ENCODE data around the gene CNOT2.

The CNOT2 gene

GRCh38 chr12:70243510-70244371 is 508 bp downstream of the CNOT2 start:
- Histone ChIP-seq H3K9me3 (ENCODE audit: low read length) (no peaks in the 10 kb centered on the region), H3K4me1 (ENCODE audit: insufficient read depth, low read length) (peaks cover 25% of the 10 kb centered on the region), H2AFZ (ENCODE audit: low read depth, low read length) (peak overlapping the region; percentile 66), H3K27me3 (ENCODE audit: insufficient read depth, low read length) (no peaks in the 10 kb centered on the region), H3K4me3 (ENCODE audit: low read length) (peak overlapping the region; percentile 99), H3K36me3 (ENCODE audit: insufficient read depth, low read length) (peaks cover 18% of the 10 kb centered on the region)

GRCh38 chr12:70244409-70244808 is 1.2 kb downstream of the CNOT2 start:
- Histone ChIP-seq H3K27me3 (ENCODE audit: insufficient read depth, low read length) (no peaks in the 10 kb centered on the region), H2AFZ (ENCODE audit: low read depth, low read length) (no peak overlapping the region), H3K36me3 (ENCODE audit: insufficient read depth, low read length) (peaks cover 18% of the 10 kb centered on the region), H3K9me3 (ENCODE audit: low read length) (no peaks in the 10 kb centered on the region), H3K4me3 (ENCODE audit: low read length) (peak overlapping the region; percentile 99), H3K4me1 (ENCODE audit: insufficient read depth, low read length) (peaks cover 25% of the 10 kb centered on the region)

- H3K9me3 ChIP-seq (ENCODE audit: low read length): no peaks in the 10 kb centered on the region
- H3K4me1 ChIP-seq (ENCODE audit: insufficient read depth, low read length): peaks cover 25% of the 10 kb centered on the region
- peaks cover 12% of the 10 kb centered on the region for H3K36me3 ChIP-seq (ENCODE audit: insufficient read depth, low read length)
- no peaks in the 10 kb centered on the region for H3K27me3 ChIP-seq (ENCODE audit: insufficient read depth, low read length)
- no peak overlapping the region for H2AFZ ChIP-seq (ENCODE audit: low read depth, low read length)
- peak overlapping the region; percentile 99 for H3K4me3 ChIP-seq (ENCODE audit: low read length)
Measured at GRCh38 chr12:70245458-70245857, 2.2 kb downstream of the CNOT2 start.

GRCh38 chr12:70246580-70246979 is 3.3 kb downstream of the CNOT2 start:
- Histone ChIP-seq H3K9me3 (ENCODE audit: low read length) (no peaks in the 10 kb centered on the region), H2AFZ (ENCODE audit: low read depth, low read length) (no peak overlapping the region), H3K36me3 (ENCODE audit: insufficient read depth, low read length) (peaks cover 4% of the 10 kb centered on the region), H3K4me3 (ENCODE audit: low read length) (no peak overlapping the region), H3K4me1 (ENCODE audit: insufficient read depth, low read length) (peaks cover 24% of the 10 kb centered on the region), H3K27me3 (ENCODE audit: insufficient read depth, low read length) (no peaks in the 10 kb centered on the region)

GRCh38 chr12:70247653-70248199 is 4.5 kb downstream of the CNOT2 start:
- Histone ChIP-seq H2AFZ (ENCODE audit: low read depth, low read length) (no peak overlapping the region), H3K4me1 (ENCODE audit: insufficient read depth, low read length) (peaks cover 18% of the 10 kb centered on the region), H3K9me3 (ENCODE audit: low read length) (no peaks in the 10 kb centered on the region), H3K36me3 (ENCODE audit: insufficient read depth, low read length) (peaks cover 4% of the 10 kb centered on the region), H3K4me3 (ENCODE audit: low read length) (no peak overlapping the region), H3K27me3 (ENCODE audit: insufficient read depth, low read length) (no peaks in the 10 kb centered on the region)

- Histone ChIP-seq H3K9me3 (ENCODE audit: low read length) (no peaks in the 10 kb centered on the region), H3K4me1 (ENCODE audit: insufficient read depth, low read length) (peaks cover 18% of the 10 kb centered on the region), H3K4me3 (ENCODE audit: low read length) (no peak overlapping the region), H3K27me3 (ENCODE audit: insufficient read depth, low read length) (no peaks in the 10 kb centered on the region), H3K36me3 (ENCODE audit: insufficient read depth, low read length) (peaks cover 4% of the 10 kb centered on the region), H2AFZ (ENCODE audit: low read depth, low read length) (no peak overlapping the region)
Measured at GRCh38 chr12:70248876-70249275, 5.6 kb downstream of the CNOT2 start.

- H3K4me1 ChIP-seq (ENCODE audit: insufficient read depth, low read length): peaks cover 14% of the 10 kb centered on the region
Measured at GRCh38 chr12:70249903-70250302, 6.7 kb downstream of the CNOT2 start.

GRCh38 chr12:70251226-70251625 is 8.0 kb downstream of the CNOT2 start:
- no peak overlapping the region for H3K4me3 ChIP-seq (ENCODE audit: low read length)
- H3K36me3 ChIP-seq (ENCODE audit: insufficient read depth, low read length): peaks cover 4% of the 10 kb centered on the region
- no peaks in the 10 kb centered on the region for H3K27me3 ChIP-seq (ENCODE audit: insufficient read depth, low read length)
- H2AFZ ChIP-seq (ENCODE audit: low read depth, low read length): no peak overlapping the region
- no peaks in the 10 kb centered on the region for H3K9me3 ChIP-seq (ENCODE audit: low read length)
- peaks cover 2% of the 10 kb centered on the region for H3K4me1 ChIP-seq (ENCODE audit: insufficient read depth, low read length)

More at GRCh38 chr12:70249903-70250302, 6.7 kb downstream of the CNOT2 start:
- H3K36me3 ChIP-seq (ENCODE audit: insufficient read depth, low read length): peaks cover 4% of the 10 kb centered on the region
- H3K27me3 ChIP-seq (ENCODE audit: insufficient read depth, low read length): no peaks in the 10 kb centered on the region
- H2AFZ ChIP-seq (ENCODE audit: low read depth, low read length): no peak overlapping the region
- no peak overlapping the region for H3K4me3 ChIP-seq (ENCODE audit: low read length)
- no peaks in the 10 kb centered on the region for H3K9me3 ChIP-seq (ENCODE audit: low read length)

GRCh38 chr12:70251661-70252060 is 8.4 kb downstream of the CNOT2 start:
- Histone ChIP-seq H3K36me3 (ENCODE audit: insufficient read depth, low read length) (peaks cover 4% of the 10 kb centered on the region), H3K4me3 (ENCODE audit: low read length) (no peak overlapping the region), H3K9me3 (ENCODE audit: low read length) (no peaks in the 10 kb centered on the region), H2AFZ (ENCODE audit: low read depth, low read length) (no peak overlapping the region), H3K27me3 (ENCODE audit: insufficient read depth, low read length) (no peaks in the 10 kb centered on the region), H3K4me1 (ENCODE audit: insufficient read depth, low read length) (no peaks in the 10 kb centered on the region)

- H3K27me3 ChIP-seq (ENCODE audit: insufficient read depth, low read length): no peaks in the 10 kb centered on the region
- no peaks in the 10 kb centered on the region for H3K9me3 ChIP-seq (ENCODE audit: low read length)
- no peak overlapping the region for H3K4me3 ChIP-seq (ENCODE audit: low read length)
- no peaks in the 10 kb centered on the region for H3K36me3 ChIP-seq (ENCODE audit: insufficient read depth, low read length)
- no peaks in the 10 kb centered on the region for H3K4me1 ChIP-seq (ENCODE audit: insufficient read depth, low read length)
- no peak overlapping the region for H2AFZ ChIP-seq (ENCODE audit: low read depth, low read length)
Measured at GRCh38 chr12:70252832-70253231, 9.6 kb downstream of the CNOT2 start.

- Histone ChIP-seq H3K36me3 (ENCODE audit: insufficient read depth, low read length) (no peaks in the 10 kb centered on the region), H3K27me3 (ENCODE audit: insufficient read depth, low read length) (no peaks in the 10 kb centered on the region), H3K9me3 (ENCODE audit: low read length) (peaks cover 3% of the 10 kb centered on the region), H3K4me3 (ENCODE audit: low read length) (no peak overlapping the region), H2AFZ (ENCODE audit: low read depth, low read length) (no peak overlapping the region), H3K4me1 (ENCODE audit: insufficient read depth, low read length) (no peaks in the 10 kb centered on the region)
Measured at GRCh38 chr12:70254225-70254624, 11.0 kb downstream of the CNOT2 start.

GRCh38 chr12:70254846-70255245 is 11.6 kb downstream of the CNOT2 start:
- H2AFZ ChIP-seq (ENCODE audit: low read depth, low read length): no peak overlapping the region
- H3K36me3 ChIP-seq (ENCODE audit: insufficient read depth, low read length): no peaks in the 10 kb centered on the region
- H3K27me3 ChIP-seq (ENCODE audit: insufficient read depth, low read length): no peaks in the 10 kb centered on the region
- H3K9me3 ChIP-seq (ENCODE audit: low read length): peaks cover 3% of the 10 kb centered on the region
- H3K4me1 ChIP-seq (ENCODE audit: insufficient read depth, low read length): no peaks in the 10 kb centered on the region
- no peak overlapping the region for H3K4me3 ChIP-seq (ENCODE audit: low read length)

- Histone ChIP-seq H2AFZ (ENCODE audit: low read depth, low read length) (no peak overlapping the region), H3K36me3 (ENCODE audit: insufficient read depth, low read length) (no peaks in the 10 kb centered on the region), H3K9me3 (ENCODE audit: low read length) (peaks cover 3% of the 10 kb centered on the region), H3K4me1 (ENCODE audit: insufficient read depth, low read length) (no peaks in the 10 kb centered on the region), H3K4me3 (ENCODE audit: low read length) (no peak overlapping the region), H3K27me3 (ENCODE audit: insufficient read depth, low read length) (no peaks in the 10 kb centered on the region)
Measured at GRCh38 chr12:70255311-70255710, 12.1 kb downstream of the CNOT2 start.

All from neuron (in vitro differentiated cells).